OCI-LY3 (cell line): ENCODE results near the gene TAS2R30.

Experiments used
- EZH2phosphoT487 ChIP-seq: fragments of 200-600 bp; shearing (Covaris generic); IDR thresholded peaks from 2 replicates; pipeline ENCODE4 v1.6.1; 2018; ENCODE audit warnings: antibody characterized with exemption, mixed run types, low read depth
- TF ChIP-seq, protein P1 (sequence below): fragments of 200-600, 300-600 bp; sonication (generic); IDR thresholded peaks from 2 replicates; pipeline ENCODE4 v1.5.1; 2014; ENCODE audit warnings: antibody characterized with exemption, low read length, low read depth

DNA sequence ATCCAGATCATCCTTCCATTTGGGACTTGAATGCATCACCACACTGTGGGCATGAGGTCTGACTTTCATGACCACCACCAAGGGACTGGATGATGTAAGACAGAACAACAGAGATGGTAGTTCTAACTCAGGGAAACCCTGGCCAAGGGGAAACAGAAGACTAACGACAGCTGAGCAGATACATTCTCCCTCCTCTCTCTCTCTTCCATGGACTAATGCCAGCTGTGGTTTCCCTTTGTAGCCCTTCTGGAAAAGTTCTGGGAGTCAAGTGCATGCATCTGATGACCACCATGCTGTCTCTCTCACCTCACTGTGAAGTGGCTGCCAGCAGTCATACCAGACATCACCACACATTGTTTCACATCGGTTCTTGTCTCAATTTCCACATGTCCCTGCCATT lies 3.4 kb downstream of the TAS2R30 start:
- TF ChIP-seq, protein P1, sequence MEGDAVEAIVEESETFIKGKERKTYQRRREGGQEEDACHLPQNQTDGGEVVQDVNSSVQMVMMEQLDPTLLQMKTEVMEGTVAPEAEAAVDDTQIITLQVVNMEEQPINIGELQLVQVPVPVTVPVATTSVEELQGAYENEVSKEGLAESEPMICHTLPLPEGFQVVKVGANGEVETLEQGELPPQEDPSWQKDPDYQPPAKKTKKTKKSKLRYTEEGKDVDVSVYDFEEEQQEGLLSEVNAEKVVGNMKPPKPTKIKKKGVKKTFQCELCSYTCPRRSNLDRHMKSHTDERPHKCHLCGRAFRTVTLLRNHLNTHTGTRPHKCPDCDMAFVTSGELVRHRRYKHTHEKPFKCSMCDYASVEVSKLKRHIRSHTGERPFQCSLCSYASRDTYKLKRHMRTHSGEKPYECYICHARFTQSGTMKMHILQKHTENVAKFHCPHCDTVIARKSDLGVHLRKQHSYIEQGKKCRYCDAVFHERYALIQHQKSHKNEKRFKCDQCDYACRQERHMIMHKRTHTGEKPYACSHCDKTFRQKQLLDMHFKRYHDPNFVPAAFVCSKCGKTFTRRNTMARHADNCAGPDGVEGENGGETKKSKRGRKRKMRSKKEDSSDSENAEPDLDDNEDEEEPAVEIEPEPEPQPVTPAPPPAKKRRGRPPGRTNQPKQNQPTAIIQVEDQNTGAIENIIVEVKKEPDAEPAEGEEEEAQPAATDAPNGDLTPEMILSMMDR, result no peak
- no peak for TF ChIP-seq EZH2phosphoT487
